A673 (cell line): ENCODE results near the gene SLC22A23.

Experiments used
- CTCF ChIP-seq: fragments of 300-800, 200-600 bp; sonication (generic); conservative IDR thresholded peaks from 2 replicates; pipeline ENCODE4 v1.5.1; 2017; ENCODE audit warnings: low read depth, mild to moderate bottlenecking, antibody characterized with exemption, low read length, moderate library complexity, mixed read lengths
- EZH2 ChIP-seq: fragments of 200-600 bp; sonication (generic); IDR thresholded peaks from 2 replicates; pipeline ENCODE4 v1.6.1; 2017; ENCODE audit warnings: borderline replicate concordance, low read depth, mild to moderate bottlenecking, mixed read lengths, antibody characterized with exemption, low read length; ENCODE audit not compliant: poor library complexity, severe bottlenecking

GRCh38 chr6:3285732-3286131 lies 171.1 kb downstream of the SLC22A23 start:
- TF ChIP-seq CTCF (no peak), EZH2 (no peak)
